ENCODE results near the gene C1QTNF6. TPM values are rescaled to one million over a fixed set of nuclear protein-coding genes. Genes with fewer than 3 reads are reported as not detected.
"Not testable (repeated sequence)": the region's sequence is repeated elsewhere in the genome, so short reads cannot be mapped to it uniquely, and the experiment has no call there.

C1QTNF6 gene
- total RNA-seq, 2 donors from 2014 or later: 9.3 to 16.7 TPM

- Histone ChIP-seq H3K4me1 (peaks cover 12% of the 10 kb centered on the region), H3K9ac (ENCODE audit: low read depth in 2 of 2, low read length in 2 of 2) (no peak overlapping the region), H3K36me3 (no peaks in the 10 kb centered on the region), H3K9me3 (no peaks in the 10 kb centered on the region), H3K27ac (no peak overlapping the region), H3K4me3 (no peak overlapping the region), H3K27me3 (no peaks in the 10 kb centered on the region)
- intact Hi-C loops (cut with DNase I): no loop called here
- no peak for TF ChIP-seq CTCF (IDR thresholded peaks at IDR 0.05)
- no peak for DNase-seq
Observed at GRCh38 chr22:37202716-37203115, 14.7 kb upstream of the C1QTNF6 start.

DNA sequence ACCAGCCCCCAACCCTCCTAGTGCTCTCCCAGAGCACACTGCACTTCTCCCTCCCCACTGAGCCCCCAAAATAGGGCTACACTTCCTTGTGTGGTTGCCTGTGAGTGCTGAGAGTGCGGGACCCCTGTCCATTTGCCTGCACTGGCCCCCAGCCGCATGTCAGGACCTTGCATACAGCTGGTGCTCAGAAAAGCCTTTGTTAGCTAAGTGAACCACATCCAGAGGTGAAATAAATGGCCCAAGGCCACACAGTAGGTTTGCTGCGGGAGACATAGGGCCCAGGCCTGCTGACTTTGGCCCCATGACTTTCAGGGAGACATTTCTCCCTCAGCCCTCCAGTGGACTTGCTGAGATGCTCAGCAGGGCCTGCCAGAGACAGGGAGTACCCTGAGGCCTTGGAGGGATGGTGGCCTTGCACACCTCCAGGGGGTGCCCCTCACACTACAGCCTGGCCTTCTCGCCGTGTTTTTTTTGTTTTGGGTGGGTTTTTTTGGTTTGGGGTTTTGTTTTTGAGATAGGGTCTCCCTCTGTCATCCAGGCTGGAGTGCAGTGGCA lies 14.0 kb upstream of the C1QTNF6 start:
- intact Hi-C loops (cut with DNase I): no loop called here
- H3K9ac ChIP-seq (ENCODE audit: low read depth in 2 of 2, low read length in 2 of 2): no peak overlapping the region
- H3K4me3 ChIP-seq: no peak overlapping the region
- no peak overlapping the region for H3K27ac ChIP-seq
- no peaks in the 10 kb centered on the region for H3K9me3 ChIP-seq
- peaks cover 18% of the 10 kb centered on the region for H3K4me1 ChIP-seq
- no peak for TF ChIP-seq CTCF (IDR thresholded peaks at IDR 0.05)
- H3K27me3 ChIP-seq: no peaks in the 10 kb centered on the region
- DNase-seq: no peak
- no peaks in the 10 kb centered on the region for H3K36me3 ChIP-seq

DNA sequence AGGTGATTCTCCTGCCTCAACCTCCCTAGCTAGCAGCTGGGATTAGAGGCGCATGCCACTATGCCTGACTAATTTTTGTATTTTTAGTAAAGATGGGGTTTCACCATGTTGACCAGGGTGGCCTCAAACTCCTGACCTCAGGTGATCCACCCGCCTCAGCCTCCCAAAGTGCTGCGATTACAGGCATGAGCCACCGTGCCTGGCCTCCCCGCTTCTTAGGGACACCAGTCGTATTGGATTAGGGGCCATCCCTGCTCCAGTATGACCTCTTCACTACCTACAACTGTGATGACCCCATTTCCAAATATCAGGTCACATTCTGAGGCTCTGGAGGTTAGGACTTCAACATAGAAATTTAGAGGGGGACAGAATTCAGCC lies 13.4 kb upstream of the C1QTNF6 start:
- H3K4me3 ChIP-seq; H3K9me3 ChIP-seq; H3K27ac ChIP-seq; intact Hi-C loops (cut with DNase I); H3K27me3 ChIP-seq; DNase-seq; H3K9ac ChIP-seq (ENCODE audit: low read depth in 2 of 2, low read length in 2 of 2); H3K36me3 ChIP-seq: not testable (repeated sequence)
- H3K4me1 ChIP-seq: peaks cover 23% of the 10 kb centered on the region

GRCh38 chr22:37199760-37200108 lies 11.7 kb upstream of the C1QTNF6 start:
- TF ChIP-seq CTCF (IDR thresholded peaks at IDR 0.05): no peak
- DNase-seq: peak; percentile 70
- Histone ChIP-seq H3K9me3 (no peaks in the 10 kb centered on the region), H3K4me3 (peak overlapping the region; percentile 43), H3K9ac (ENCODE audit: low read depth in 2 of 2, low read length in 2 of 2) (peak overlapping the region; percentile 74 to 80), H3K27ac (peak overlapping the region; percentile 82), H3K27me3 (no peaks in the 10 kb centered on the region), H3K4me1 (peaks cover 24% of the 10 kb centered on the region), H3K36me3 (no peaks in the 10 kb centered on the region)
- intact Hi-C loops (cut with DNase I): loop anchor here (5.0 kb wide), 1 partner anchor 122 kb away; no protein-coding TSS in a partner anchor

DNA sequence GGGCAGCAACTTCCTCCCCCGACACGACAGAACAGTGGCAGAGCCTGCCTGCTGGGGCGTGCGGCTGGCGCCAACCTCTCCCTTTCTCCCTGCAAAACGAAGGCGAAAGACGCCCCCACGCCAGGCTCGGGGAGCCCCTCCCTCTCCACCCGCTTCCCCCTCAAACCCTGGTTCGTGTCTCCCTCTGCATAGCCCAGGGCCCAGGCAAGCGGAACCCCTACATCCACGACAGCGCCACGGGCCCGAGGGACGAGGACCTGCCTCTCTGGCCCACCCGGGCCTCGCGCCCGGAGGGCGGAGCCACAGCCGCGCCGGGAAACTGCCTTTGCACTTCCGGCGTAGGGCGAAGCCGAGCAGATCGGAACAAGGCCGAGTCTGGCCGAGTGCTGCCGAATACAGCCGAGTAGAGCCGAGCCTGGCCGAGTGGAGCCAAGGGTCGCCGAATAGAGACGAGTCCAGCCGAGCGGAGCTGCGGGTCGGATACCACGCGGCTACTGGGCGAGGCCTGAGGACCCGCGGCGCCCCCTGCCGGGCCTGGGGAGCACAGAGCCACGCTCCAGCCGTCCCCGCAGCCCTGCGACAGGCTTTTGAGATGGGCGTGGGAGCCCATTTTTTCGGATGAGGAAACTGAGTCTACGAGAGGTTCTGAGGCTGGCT lies 11.2 kb upstream of the C1QTNF6 start:
- Histone ChIP-seq H3K4me3 (peak overlapping the region; percentile 43), H3K27ac (peak overlapping the region; percentile 82), H3K4me1 (peaks cover 24% of the 10 kb centered on the region), H3K36me3 (no peaks in the 10 kb centered on the region), H3K9ac (ENCODE audit: low read depth in 2 of 2, low read length in 2 of 2) (peak overlapping the region; percentile 80 to 96), H3K27me3 (no peaks in the 10 kb centered on the region), H3K9me3 (no peaks in the 10 kb centered on the region)
- peak; percentile 90 for TF ChIP-seq CTCF (IDR thresholded peaks at IDR 0.05)
- DNase-seq: peak; percentile 99
- intact Hi-C loops (cut with DNase I): loop anchor here (5.0 kb wide), 1 partner anchor 122 kb away; no protein-coding TSS in a partner anchor
